ENCODE measurements around the gene MAST4.

DNA sequence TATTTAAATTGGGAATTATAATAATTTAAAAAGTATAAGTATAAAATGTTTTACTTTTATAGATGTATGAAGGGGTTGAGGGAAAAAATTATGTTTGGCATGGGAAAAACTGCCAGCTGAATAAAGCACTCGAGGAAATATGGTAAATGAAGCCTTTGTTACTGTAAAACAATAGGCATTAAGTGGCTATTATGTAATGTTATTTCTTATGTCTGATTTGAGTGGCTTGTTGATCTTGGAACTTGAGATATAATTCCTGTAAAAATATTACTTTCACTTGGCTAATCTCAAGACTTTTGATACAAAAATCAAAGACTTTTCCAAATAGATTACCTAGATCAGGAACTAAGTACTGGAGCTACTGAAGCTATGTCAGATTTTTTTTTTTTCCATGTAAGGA lies 417.5 kb downstream of the MAST4 start:
- TF ChIP-seq POLR2A (IDR thresholded peaks at IDR 0.05; ENCODE audit: low read length) (no peak), RFX5 (IDR thresholded peaks at IDR 0.05) (no peak), REST (IDR thresholded peaks at IDR 0.05) (no peak), BHLHE40 (IDR thresholded peaks at IDR 0.05; ENCODE audit: low read depth, low read length) (no peak), CHD4 (IDR thresholded peaks at IDR 0.05; ENCODE audit: borderline replicate concordance) (no peak), ZSCAN20 (CRISPR knock-in tag; IDR thresholded peaks at IDR 0.05) (no peak), EP300 (IDR thresholded peaks at IDR 0.05) (no peak)
- TF ChIP-seq, protein P1, sequence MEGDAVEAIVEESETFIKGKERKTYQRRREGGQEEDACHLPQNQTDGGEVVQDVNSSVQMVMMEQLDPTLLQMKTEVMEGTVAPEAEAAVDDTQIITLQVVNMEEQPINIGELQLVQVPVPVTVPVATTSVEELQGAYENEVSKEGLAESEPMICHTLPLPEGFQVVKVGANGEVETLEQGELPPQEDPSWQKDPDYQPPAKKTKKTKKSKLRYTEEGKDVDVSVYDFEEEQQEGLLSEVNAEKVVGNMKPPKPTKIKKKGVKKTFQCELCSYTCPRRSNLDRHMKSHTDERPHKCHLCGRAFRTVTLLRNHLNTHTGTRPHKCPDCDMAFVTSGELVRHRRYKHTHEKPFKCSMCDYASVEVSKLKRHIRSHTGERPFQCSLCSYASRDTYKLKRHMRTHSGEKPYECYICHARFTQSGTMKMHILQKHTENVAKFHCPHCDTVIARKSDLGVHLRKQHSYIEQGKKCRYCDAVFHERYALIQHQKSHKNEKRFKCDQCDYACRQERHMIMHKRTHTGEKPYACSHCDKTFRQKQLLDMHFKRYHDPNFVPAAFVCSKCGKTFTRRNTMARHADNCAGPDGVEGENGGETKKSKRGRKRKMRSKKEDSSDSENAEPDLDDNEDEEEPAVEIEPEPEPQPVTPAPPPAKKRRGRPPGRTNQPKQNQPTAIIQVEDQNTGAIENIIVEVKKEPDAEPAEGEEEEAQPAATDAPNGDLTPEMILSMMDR (IDR thresholded peaks at IDR 0.05) = no peak

Data from A549 (cell line).